NCI-H82 treated with DMSO at 0.1 percent for 48 hours (cell line): ENCODE data around the gene CYP1B1.
"Not testable (repeated sequence)": the region's sequence is repeated elsewhere in the genome, so short reads cannot be mapped to it uniquely, and the experiment has no call there.

ENCODE experiments used
- DNase-seq: peaks from one replicate; lab custom pipeline; 2025; ENCODE audit not compliant: unreplicated experiment; lab: John Stamatoyannopoulos, UW

The CYP1B1 gene

GRCh38 chr2:38075507-38076151 is at the start of gene CYP1B1:
TSS of gene CYP1B1 (minus strand) at chr2:38076151. CDS start at chr2:38075388, 763 bp downstream.
- no peak for DNase-seq

- DNase-seq = no peak
These were observed 49.1 kb upstream of the CYP1B1 start for GRCh38 chr2:38125007-38125406.

- no peak for DNase-seq
These were observed 48.0 kb upstream of the CYP1B1 start for GRCh38 chr2:38123911-38124310.

- no peak for DNase-seq
These were observed 46.4 kb upstream of the CYP1B1 start for GRCh38 chr2:38122344-38122743.

- DNase-seq = no peak
These were observed 45.5 kb upstream of the CYP1B1 start for GRCh38 chr2:38121481-38121880.

GRCh38 chr2:38120829-38121228 is 44.9 kb upstream of the CYP1B1 start:
- DNase-seq = no peak

GRCh38 chr2:38120264-38120592 is 44.3 kb upstream of the CYP1B1 start:
- no peak for DNase-seq

- DNase-seq = no peak
These were observed 40.8 kb upstream of the CYP1B1 start for GRCh38 chr2:38116762-38117161.

- peak; percentile 97 for DNase-seq
These were observed 39.5 kb upstream of the CYP1B1 start for GRCh38 chr2:38115216-38116032.

GRCh38 chr2:38113981-38114708 is 38.2 kb upstream of the CYP1B1 start:
- DNase-seq = no peak

- DNase-seq = no peak
These were observed 37.1 kb upstream of the CYP1B1 start for GRCh38 chr2:38113051-38113450.

GRCh38 chr2:38111350-38111749 is 35.4 kb upstream of the CYP1B1 start:
- not testable (repeated sequence) for DNase-seq

GRCh38 chr2:38109732-38110181 is 33.8 kb upstream of the CYP1B1 start:
- DNase-seq = peak; percentile 80

GRCh38 chr2:38108907-38109731 is 33.2 kb upstream of the CYP1B1 start:
- DNase-seq = peak; percentile 52

GRCh38 chr2:38107738-38108410 is 31.9 kb upstream of the CYP1B1 start:
- DNase-seq = peak; percentile 88

- peak; percentile 68 for DNase-seq
These were observed 30.6 kb upstream of the CYP1B1 start for GRCh38 chr2:38106405-38107094.

- peak; percentile 37 for DNase-seq
These were observed 30.0 kb upstream of the CYP1B1 start for GRCh38 chr2:38105922-38106321.

GRCh38 chr2:38104598-38104997 is 28.6 kb upstream of the CYP1B1 start:
- no peak for DNase-seq

GRCh38 chr2:38100328-38100727 is 24.4 kb upstream of the CYP1B1 start:
- DNase-seq = no peak
